Stimulated activated CD4-positive, alpha-beta T cell treated with anti-CD3 and anti-CD28 coated beads, Interleukin-4, amount 100 ng/mL, for 4 hours (primary cell): ENCODE data around the gene MAGEA2.
"Not testable (repeated sequence)": the region's sequence is repeated elsewhere in the genome, so short reads cannot be mapped to it uniquely, and the experiment has no call there.

ENCODE experiments used
- DNase-seq, 2 experiments: peaks; one replicate each; pipeline ENCODE4 v3.0.0-alpha.2; 2020

The MAGEA2 gene

DNA sequence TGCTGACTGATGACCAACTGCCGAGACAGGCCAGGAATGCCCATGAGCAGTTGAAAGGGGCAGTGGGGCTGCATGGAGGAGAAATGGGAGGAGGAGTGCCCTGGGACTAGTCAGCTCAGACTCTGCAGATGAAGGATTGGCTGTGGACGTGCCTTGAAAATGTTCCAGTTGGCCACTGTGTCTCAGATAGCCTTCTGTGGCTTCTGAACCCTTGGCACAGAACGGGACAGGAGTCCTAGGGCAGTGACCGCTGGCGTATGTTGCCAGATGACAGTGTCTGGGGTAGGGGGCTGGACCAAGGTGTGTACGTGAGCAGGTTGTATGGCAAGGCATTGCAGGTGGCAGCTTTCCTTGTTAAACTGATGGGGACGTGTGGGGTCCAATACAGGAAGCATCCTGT, 47.1 kb downstream of the MAGEA2 start:
- DNase-seq, result not testable (repeated sequence)

DNA sequence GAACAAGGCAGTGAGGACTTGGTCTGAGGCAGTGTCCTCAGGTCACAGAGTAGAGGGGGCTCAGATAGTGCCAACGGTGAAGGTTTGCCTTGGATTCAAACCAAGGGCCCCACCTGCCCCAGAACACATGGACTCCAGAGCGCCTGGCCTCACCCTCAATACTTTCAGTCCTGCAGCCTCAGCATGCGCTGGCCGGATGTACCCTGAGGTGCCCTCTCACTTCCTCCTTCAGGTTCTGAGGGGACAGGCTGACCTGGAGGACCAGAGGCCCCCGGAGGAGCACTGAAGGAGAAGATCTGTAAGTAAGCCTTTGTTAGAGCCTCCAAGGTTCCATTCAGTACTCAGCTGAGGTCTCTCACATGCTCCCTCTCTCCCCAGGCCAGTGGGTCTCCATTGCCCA, 53.3 kb downstream of the MAGEA2 start:
- DNase-seq, result not testable (repeated sequence)
